Upper lobe of left lung (tissue), 6 donors: Measurements from ENCODE around the gene KRTAP9-8. TPM values are rescaled to one million over a fixed set of nuclear protein-coding genes. Genes with fewer than 3 reads are reported as not detected.
"Not testable (repeated sequence)": the region's sequence is repeated elsewhere in the genome, so short reads cannot be mapped to it uniquely, and the experiment has no call there.

Experiments used
- ATAC-seq, 2 donors: fragments of 200-7000 bp; cut with Tn5 transposase; one replicate each; pipeline ENCODE4 v1.9.1; 2022; ENCODE audit warnings: mild to moderate bottlenecking in 2 of 2, moderate library complexity in 2 of 2; ENCODE audit not compliant: low FRiP score in 2 of 2
- DNase-seq, 2 donors: peaks; one replicate each; pipeline ENCODE4 v3.0.0-alpha.2; 2019 to 2020
- H3K27ac ChIP-seq, 4 donors: fragments of 200-600 bp; sonication (generic); one replicate each; pipeline ENCODE4 v1.5.1; 2016 to 2019
- H3K27me3 ChIP-seq, 4 donors: fragments of 200-600 bp; sonication (generic); one replicate each; pipeline ENCODE4 v1.5.1; 2017 to 2019
- H3K36me3 ChIP-seq, 4 donors: fragments of 200-600 bp; sonication (generic); one replicate each; pipeline ENCODE4 v1.5.1; 2016 to 2019
- H3K4me1 ChIP-seq, 4 donors: fragments of 200-600 bp; sonication (generic); one replicate each; pipeline ENCODE4 v1.5.1; 2018 to 2019
- H3K4me3 ChIP-seq, 4 donors: fragments of 200-600 bp; sonication (generic); one replicate each; pipeline ENCODE4 v1.5.1; 2017 to 2019; ENCODE audit warnings: mild to moderate bottlenecking in 2 of 4, moderate library complexity in 1 of 4
- H3K9me3 ChIP-seq, 4 donors: fragments of 200-600 bp; sonication (generic); one replicate each; pipeline ENCODE4 v1.5.1; 2018 to 2019
- CTCF ChIP-seq, 6 experiments: fragments of 450-650 bp in 4 of 6; fragments of 200-600 bp in 2 of 6; sonication (generic) in 2 of 6; IDR thresholded peaks; one replicate each; pipeline ENCODE4 v1.5.1; 2016 to 2019; ENCODE audit warnings: antibody characterized with exemption in 6 of 6
- EP300 ChIP-seq, 4 donors: sonication (generic); formaldehyde crosslinking; IDR thresholded peaks; one replicate each; pipeline ENCODE4 v1.5.1; 2017; ENCODE audit warnings: antibody characterized with exemption in 4 of 4, control low read depth in 2 of 4
- POLR2A ChIP-seq, 4 donors: fragments of 450-650 bp; IDR thresholded peaks; one replicate each; pipeline ENCODE4 v1.5.1; 2016 to 2017; ENCODE audit warnings: antibody characterized with exemption in 4 of 4, mild to moderate bottlenecking in 2 of 4
- POLR2AphosphoS5 ChIP-seq, 2 donors: sonication (generic); formaldehyde crosslinking; IDR thresholded peaks; one replicate each; pipeline ENCODE4 v1.5.1; 2017; ENCODE audit warnings: antibody characterized with exemption in 2 of 2
- WGBS, 2 donors: methylation state at CpG; one replicate each; pipeline ENCODE4 v1.1.5; 2017 to 2018; 5-methylcytosine and 5-hydroxymethylcytosine counted together
- total RNA-seq, 6 donors: library from RNA; depleted of rRNA in 4 of 6; stranded (reverse); fragments of >200 nt in 4 of 6; gene quantifications; one replicate each; pipeline versions ENCODE4 v1.1.0 to v1.2.1, GENCODE V29; 2016 to 2021
- donor health status: DM: no; HTN: no; CAD: no; lungs with moderate emphysema.
- donor health status: DM: no; HTN: yes; CAD: no; lungs with severe emphysema.

The KRTAP9-8 gene
- total RNA-seq, 6 donors from 2014 or later, result not detected

GRCh38 chr17:41230094-41230493 is 7.7 kb upstream of the KRTAP9-8 start:
- H3K27ac ChIP-seq, result no peak overlapping the region
- H3K27me3 ChIP-seq, result no peaks in the 10 kb centered on the region
- no peaks in the 10 kb centered on the region for H3K9me3 ChIP-seq
- ATAC-seq (no peak), DNase-seq (no peak)
- no peaks in the 10 kb centered on the region for H3K4me1 ChIP-seq
- no peak for TF ChIP-seq CTCF (IDR thresholded peaks at IDR 0.05)
- TF ChIP-seq POLR2A (IDR thresholded peaks at IDR 0.05), result no peak
- TF ChIP-seq EP300 (IDR thresholded peaks at IDR 0.05), result no peak
- no peak for TF ChIP-seq POLR2AphosphoS5 (IDR thresholded peaks at IDR 0.05)
- no peaks in the 10 kb centered on the region for H3K36me3 ChIP-seq
- H3K4me3 ChIP-seq, result no peak overlapping the region

- Histone ChIP-seq H3K27me3 (no peaks in the 10 kb centered on the region), H3K9me3 (no peaks in the 10 kb centered on the region), H3K36me3 (no peaks in the 10 kb centered on the region), H3K4me3 (no peak overlapping the region), H3K27ac (no peak overlapping the region), H3K4me1 (no peaks in the 10 kb centered on the region)
- ATAC-seq (no peak), DNase-seq (no peak)
- TF ChIP-seq POLR2A (IDR thresholded peaks at IDR 0.05), result no peak
- TF ChIP-seq CTCF (IDR thresholded peaks at IDR 0.05), result no peak
- TF ChIP-seq POLR2AphosphoS5 (IDR thresholded peaks at IDR 0.05), result no peak
- no peak for TF ChIP-seq EP300 (IDR thresholded peaks at IDR 0.05)
- WGBS, 2 donors, result 83 to 92% methylated on average over 6 of the region's 6 CpGs
Measured at GRCh38 chr17:41231731-41232130, 6.1 kb upstream of the KRTAP9-8 start.

- not testable (repeated sequence) for H3K36me3 ChIP-seq, H3K9me3 ChIP-seq, ATAC-seq, H3K27ac ChIP-seq, H3K4me3 ChIP-seq, H3K27me3 ChIP-seq, H3K4me1 ChIP-seq
- 75 to 90% methylated on average over 1 of the region's 1 CpG for WGBS, 2 donors
- DNase-seq, result peak in 1 of 2 donors; percentile 48
Measured at GRCh38 chr17:41232399-41233105, 5.2 kb upstream of the KRTAP9-8 start, which contains the start of gene KRTAP9-3. KRTAP9-3 (plus strand) TSS chr17:41232449; CDS start chr17:41232502, 53 bp downstream.

- not testable (repeated sequence) for DNase-seq, H3K4me3 ChIP-seq, H3K27me3 ChIP-seq, ATAC-seq, H3K9me3 ChIP-seq, H3K27ac ChIP-seq, H3K4me1 ChIP-seq, H3K36me3 ChIP-seq
- 74 to 86% methylated on average over 4 of the region's 4 CpGs for WGBS, 2 donors
Measured at GRCh38 chr17:41237116-41237515, 683 bp upstream of the KRTAP9-8 start.

- H3K36me3 ChIP-seq, H3K27me3 ChIP-seq, H3K9me3 ChIP-seq, H3K4me1 ChIP-seq, H3K4me3 ChIP-seq, DNase-seq, H3K27ac ChIP-seq, ATAC-seq: not testable (repeated sequence)
- WGBS, 2 donors, result 45 to 47% methylated on average over 2 of the region's 2 CpGs
Measured at GRCh38 chr17:41246995-41247787, 9.4 kb downstream of the KRTAP9-8 start.

- H3K9me3 ChIP-seq, ATAC-seq, H3K4me3 ChIP-seq, H3K27me3 ChIP-seq, H3K36me3 ChIP-seq, H3K27ac ChIP-seq, H3K4me1 ChIP-seq: not testable (repeated sequence)
- peak in 1 of 2 donors; percentile 61 for DNase-seq
- 60% methylated on average over 2 of the region's 2 CpGs; no CpG with 5 or more reads in 1 of the 2 donors for WGBS, 2 donors
Measured at GRCh38 chr17:41249637-41250240, 11.9 kb downstream of the KRTAP9-8 start, which contains the start of gene KRTAP9-4. KRTAP9-4 (plus strand) TSS chr17:41249687; CDS start chr17:41249721, 34 bp downstream.
